ENCODE data around the gene TMEM223.
"Not testable (repeated sequence)": the region's sequence is repeated elsewhere in the genome, so short reads cannot be mapped to it uniquely, and the experiment has no call there.

Gene TMEM223

DNA sequence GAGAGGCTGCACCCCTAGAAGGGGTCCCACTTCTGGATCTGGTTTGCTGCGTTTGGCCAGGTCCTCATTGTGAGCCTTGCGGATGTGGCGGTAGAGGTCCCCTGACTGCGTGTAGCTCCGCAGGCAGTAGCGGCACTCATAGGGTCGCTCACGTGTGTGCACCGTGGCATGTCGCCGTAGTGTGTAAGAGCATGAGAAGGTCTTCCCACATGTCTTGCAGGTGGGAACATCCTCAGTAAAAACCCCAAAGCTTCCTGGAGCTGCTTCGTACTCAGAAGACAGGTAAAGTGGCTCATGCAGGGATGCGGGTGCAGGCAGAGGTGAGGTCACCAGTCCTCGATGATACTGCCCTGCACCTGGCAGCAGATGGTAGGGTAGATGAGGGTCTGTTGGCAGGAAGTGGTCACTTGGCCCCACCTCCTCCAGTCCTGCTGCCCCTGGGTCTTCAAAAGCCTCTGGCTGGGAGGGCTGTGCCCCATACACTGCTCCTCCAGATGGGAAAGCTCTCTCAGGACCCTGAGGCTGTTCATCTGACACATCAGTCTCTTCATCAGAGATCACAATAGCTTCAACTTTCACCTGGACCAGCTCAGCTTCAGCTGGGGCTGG, 39.5 kb downstream of the TMEM223 start:
- no peak for DNase-seq

DNA sequence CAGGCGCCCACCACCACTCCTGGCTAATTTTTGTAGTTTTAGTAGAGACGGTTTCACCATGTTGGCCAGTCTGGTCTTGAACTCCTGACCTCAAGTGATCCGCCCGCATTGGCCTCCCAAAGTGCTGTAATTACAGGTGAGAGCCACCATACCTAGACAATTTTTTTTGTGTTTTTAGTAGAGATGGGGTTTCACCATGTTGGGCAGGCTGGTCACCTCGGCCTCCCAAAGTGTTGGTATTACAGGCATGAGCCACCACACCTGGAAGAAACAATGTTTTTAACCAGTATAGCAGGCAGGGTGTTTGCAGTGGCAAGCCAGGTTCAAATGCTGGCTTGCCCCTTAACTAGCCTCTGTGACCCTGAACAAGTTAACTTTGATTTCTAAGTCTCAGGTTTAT, 41.9 kb downstream of the TMEM223 start:
- DNase-seq: not testable (repeated sequence)

DNA sequence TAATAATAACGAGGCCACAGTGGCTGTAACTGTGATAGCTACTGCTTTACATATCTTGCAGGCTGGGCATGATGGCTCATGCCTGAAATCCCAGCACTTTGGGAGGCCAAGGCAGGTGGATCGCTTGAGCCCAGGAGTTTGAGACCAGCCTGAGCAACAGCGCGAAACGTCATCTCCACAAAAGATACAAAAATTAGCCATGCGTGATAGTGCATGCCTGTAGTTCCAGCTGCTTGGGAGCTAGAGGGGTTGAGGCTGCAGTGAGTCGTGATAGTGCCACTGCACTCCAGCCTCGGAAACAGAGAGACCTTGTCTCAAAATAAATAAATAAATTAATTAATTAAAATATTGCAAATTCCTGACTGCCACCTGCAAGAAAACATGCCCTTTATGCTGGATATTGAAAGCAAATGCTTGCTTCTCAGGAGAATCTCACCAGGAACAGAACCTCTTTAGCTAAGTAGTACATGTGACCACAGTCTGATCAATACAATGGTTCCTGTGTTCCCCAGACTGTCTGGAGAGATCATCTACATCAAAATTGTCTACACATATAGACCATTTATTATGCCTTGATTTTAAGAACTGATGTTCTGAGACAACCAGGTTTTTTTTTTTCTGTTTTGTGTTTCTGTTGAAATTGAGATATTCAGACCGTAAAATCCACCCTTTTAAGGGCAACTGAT, 44.2 kb downstream of the TMEM223 start:
- no peak for DNase-seq
